HepG2 (cell line): ENCODE data around the gene BACH2. TPM values are rescaled to one million over a fixed set of nuclear protein-coding genes. Genes with fewer than 3 reads are reported as not detected.

ENCODE experiments used
- ATAC-seq: fragments of 200-7000 bp; cut with Tn5 transposase; 3 replicates; pipeline ENCODE4 v1.9.1; 2020; ENCODE audit warnings: mild to moderate bottlenecking, moderate library complexity
- BruUV-seq: library from RNA; stranded (reverse); fragments of 400-500 nt; replicated peaks from 2 replicates; lab custom pipeline; 2021; lab: Mats Ljungman, UMichigan
- CTCF ChIA-PET: fragments of 300-600 bp; formaldehyde crosslinking; extraction: SDS; loops from one replicate; lab custom pipeline; 2021; ENCODE audit warnings: low total read pairs, inconsistent platforms, low intra/inter-chr PET ratio; lab: Yijun Ruan, JAX
- POLR2A ChIA-PET: fragments of 350-600 bp; sonication (Branson Sonifier 250); formaldehyde crosslinking; loops from one replicate; lab custom pipeline; 2020; ENCODE audit warnings: antibody characterized with exemption, inconsistent platforms; lab: Yijun Ruan, JAX
- DNase-seq: peaks from one replicate; pipeline ENCODE4 v3.0.0-alpha.2; 2015; ENCODE audit warnings: low spot score
- FAIRE-seq: peaks from 3 replicates; lab custom pipeline; 2011; peaks lifted over from hg19 to GRCh38; lab: Jason Lieb, UNC
- H2AFZ ChIP-seq: one replicate; pipeline ENCODE4 v1.6.1; 2011; ENCODE audit warnings: low read length, inconsistent platforms
- H3K27ac ChIP-seq: fragments of 300-600 bp; 3 replicates; pipeline ENCODE4 v1.8.0; 2011; ENCODE audit warnings: mixed run types, mild to moderate bottlenecking, mixed read lengths, low read length, inconsistent platforms; ENCODE audit not compliant: insufficient read depth; ENCODE audit errors: extremely low read length
- H3K27me3 ChIP-seq, 2 experiments: fragments of 200-600 bp in 1 of 2; 2 replicates in 1 of 2; 3 replicates in 1 of 2; pipeline versions ENCODE4 v1.6.0 to v1.8.0; 2011; ENCODE audit warnings: low read length in 2 of 2, mild to moderate bottlenecking in 2 of 2, moderate library complexity in 2 of 2, inconsistent platforms in 1 of 2; ENCODE audit not compliant: insufficient read depth in 2 of 2, control insufficient read depth in 1 of 2
- H3K36me3 ChIP-seq, 2 experiments: fragments of 200-600 bp in 1 of 2; replicated peaks in 1 of 2; 2 replicates in 1 of 2; 3 replicates in 1 of 2; pipeline versions ENCODE4 v1.5.1 to v1.8.0; 2011; ENCODE audit warnings: low read length in 2 of 2, inconsistent platforms in 1 of 2; ENCODE audit not compliant: insufficient read depth in 2 of 2, control insufficient read depth in 1 of 2
- H3K4me1 ChIP-seq: 2 replicates; pipeline ENCODE4 v1.5.1; 2012; ENCODE audit warnings: low read length, inconsistent platforms; ENCODE audit not compliant: insufficient read depth
- H3K4me2 ChIP-seq: 2 replicates; pipeline ENCODE4 v1.6.0; 2011; ENCODE audit warnings: low read depth, low read length, inconsistent platforms
- H3K4me3 ChIP-seq, 3 experiments: fragments of 200-600 bp in 1 of 3; sonication (generic), shearing (Covaris generic) in 1 of 3; replicated peaks in 1 of 3; 2 replicates each; pipeline ENCODE4 v1.5.1; 2011 to 2016; ENCODE audit warnings: low read length in 3 of 3, inconsistent platforms in 2 of 3, low read depth in 2 of 3, mild to moderate bottlenecking in 2 of 3, control low read depth in 1 of 3, mixed read lengths in 1 of 3; ENCODE audit not compliant: insufficient read depth in 1 of 3
- H3K79me2 ChIP-seq: one replicate; pipeline ENCODE4 v1.6.1; 2011; ENCODE audit warnings: low read length, inconsistent platforms; ENCODE audit not compliant: insufficient read depth
- H3K9ac ChIP-seq: 2 replicates; pipeline ENCODE4 v1.6.0; 2011; ENCODE audit warnings: mild to moderate bottlenecking, low read depth, low read length, inconsistent platforms; ENCODE audit not compliant: insufficient read depth
- H3K9me3 ChIP-seq: 2 replicates; pipeline ENCODE4 v1.5.1; 2012; ENCODE audit warnings: mild to moderate bottlenecking, low read length
- H4K20me1 ChIP-seq: 2 replicates; pipeline ENCODE4 v1.6.0; 2011; ENCODE audit warnings: inconsistent platforms, mild to moderate bottlenecking, low read length, moderate library complexity; ENCODE audit not compliant: insufficient read depth
- BCL3 ChIP-seq: sonication (generic); formaldehyde crosslinking; IDR thresholded peaks from 2 replicates; pipeline ENCODE4 v1.5.1; 2020; ENCODE audit warnings: mild to moderate bottlenecking, missing genetic modification reagents, moderate library complexity
- ESRRA ChIP-seq: sonication (generic); formaldehyde crosslinking; IDR thresholded peaks from 2 replicates; pipeline ENCODE4 v1.5.1; 2020; ENCODE audit warnings: mild to moderate bottlenecking, low read depth, missing genetic modification reagents
- HNRNPL ChIP-seq: fragments of 200-400 bp; formaldehyde crosslinking; IDR thresholded peaks from 2 replicates; pipeline ENCODE4 v1.6.1; 2017; ENCODE audit warnings: mild to moderate bottlenecking, low read depth, low read length
- MED8 ChIP-seq: sonication (generic); formaldehyde crosslinking; IDR thresholded peaks from 2 replicates; pipeline ENCODE4 v1.8.1; 2023; ENCODE audit warnings: mild to moderate bottlenecking, missing genetic modification reagents; ENCODE audit not compliant: insufficient replicate concordance
- SNAI1 ChIP-seq: sonication (generic); formaldehyde crosslinking; IDR thresholded peaks from 2 replicates; pipeline ENCODE4 v1.5.0; 2020; ENCODE audit warnings: mild to moderate bottlenecking, missing genetic modification reagents, borderline replicate concordance
- ZNF318 ChIP-seq: sonication (generic); formaldehyde crosslinking; IDR thresholded peaks from 2 replicates; pipeline ENCODE4 v1.4.0; 2020; ENCODE audit warnings: mild to moderate bottlenecking, missing genetic modification reagents
- ZNF441 ChIP-seq: sonication (generic); formaldehyde crosslinking; IDR thresholded peaks from 2 replicates; pipeline ENCODE4 v1.7.0; 2021; ENCODE audit warnings: missing genetic modification reagents, borderline replicate concordance
- ZSCAN21 ChIP-seq: sonication (generic); formaldehyde crosslinking; IDR thresholded peaks from 2 replicates; pipeline ENCODE4 v1.8.0; 2022; ENCODE audit warnings: mild to moderate bottlenecking, missing genetic modification reagents, moderate library complexity, borderline replicate concordance
- WGBS: methylation state at CpG from one replicate; pipeline ENCODE4 v1.1.6; 2017; ENCODE audit warnings: low lambda C conversion rate; 5-methylcytosine and 5-hydroxymethylcytosine counted together
- in situ Hi-C: cut with HindIII; loops from 2 replicates; pipeline ENCODE4 v1.10.0; 2017; ENCODE audit warnings: low pct_unique_long_range_greater_than_20kb; ENCODE audit not compliant: extremely low pct_ligation_motif_present
- intact Hi-C: fragments of 100-400 bp; cut with micrococcal nuclease; formaldehyde crosslinking; loops from one replicate; pipeline ENCODE4 v1.10.0; 2022; ENCODE audit not compliant: unreplicated experiment
- polyA plus RNA-seq, 8 experiments: library from polyadenylated mRNA; depleted of rRNA in 3 of 8; stranded (reverse) in 7 of 8; unstranded in 1 of 8; fragments of >200 nt; fragmentation: Illumina TruSeq in 4 of 8; extraction: Trizol in 4 of 8; gene quantifications; 2 replicates each; pipeline versions ENCODE4 v1.2.1 to v1.2.3, GENCODE V29; 2011 to 2016; ENCODE audit warnings: low read depth in 4 of 8, missing spikeins in 1 of 8, mixed read lengths in 1 of 8; ENCODE audit not compliant: insufficient read depth in 1 of 8
- total RNA-seq, 5 experiments: library from RNA; depleted of rRNA; stranded (reverse); fragments of >200 nt; fragmentation: Illumina TruSeq; extraction: Trizol; gene quantifications; 2 replicates each; pipeline ENCODE4 v1.2.3, GENCODE V29; 2016; ENCODE audit warnings: low read depth in 1 of 5
- TF ChIP-seq, protein P1 (sequence below): sonication (generic); formaldehyde crosslinking; IDR thresholded peaks from 2 replicates; pipeline ENCODE4 v1.5.0; 2020; ENCODE audit warnings: missing genetic modification reagents, mild to moderate bottlenecking, borderline replicate concordance
- TF ChIP-seq, protein P2 (sequence below): sonication (generic); formaldehyde crosslinking; IDR thresholded peaks from 2 replicates; pipeline ENCODE4 v1.4.0; 2020; ENCODE audit warnings: missing genetic modification reagents
- TF ChIP-seq, protein P3 (sequence below): IDR thresholded peaks from 2 replicates; pipeline ENCODE4 v1.6.1; 2018; ENCODE audit warnings: missing genetic modification reagents

BACH2 gene
- total and polyA plus RNA-seq, 2 of the 13 experiments (the other 11 are each of a cell fraction or from before 2014, with no cell fraction given), result 0.01 TPM; not detected in 1

DNA sequence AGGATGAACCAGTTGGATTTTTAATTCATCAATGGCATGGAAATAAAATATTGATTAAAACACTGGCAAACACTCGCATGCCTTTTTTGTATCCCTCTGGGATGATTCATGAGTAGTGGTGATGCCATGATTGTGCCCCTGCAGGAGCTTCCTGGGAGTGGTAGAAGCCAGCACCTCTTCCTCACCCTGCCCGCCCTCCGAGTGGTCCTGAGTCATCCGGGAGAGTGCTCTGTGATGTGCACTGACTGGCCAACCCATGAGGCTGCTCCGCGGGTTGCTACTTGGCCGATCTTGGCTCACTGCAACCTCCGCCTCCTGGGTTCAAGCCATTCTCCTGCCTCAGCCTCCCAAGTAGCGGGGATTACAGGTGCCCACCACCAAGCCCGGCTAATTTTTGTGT lies 375.0 kb downstream of the BACH2 start:
- ATAC-seq (no peak; the same call in 2 of the 3 replicates), FAIRE-seq (no peak), DNase-seq (no peak)
- no peaks in the 10 kb centered on the region for H3K36me3 ChIP-seq
- H3K79me2 ChIP-seq, result no peaks in the 10 kb centered on the region
- no peak overlapping the region for H2AFZ ChIP-seq
- no peak overlapping the region for H3K9ac ChIP-seq
- CTCF ChIA-PET, result no interaction called here
- in situ Hi-C loops (no loop called here), intact Hi-C loops (loop anchor here (10.0 kb wide), 1 partner anchor 1273 kb away; no protein-coding TSS in a partner anchor)
- no peak overlapping the region for H3K4me2 ChIP-seq
- BruUV-seq, result no TSS peak
- H3K27ac ChIP-seq, result no peak overlapping the region
- no peak overlapping the region for H3K4me3 ChIP-seq
- H3K9me3 ChIP-seq, result no peaks in the 10 kb centered on the region
- peaks cover 5 to 34% of the 10 kb centered on the region in 2 experiments; a peak in 3 of 5 replicates for H3K27me3 ChIP-seq
- no peaks in the 10 kb centered on the region for H3K4me1 ChIP-seq
- H4K20me1 ChIP-seq, result no peaks in the 10 kb centered on the region
- WGBS, result 32% methylated on average over 6 of the region's 10 CpGs
- POLR2A ChIA-PET, result no interaction called here
- no peak for TF ChIP-seq ZNF318 (CRISPR knock-in tag)
- no peak for TF ChIP-seq ZNF441 (CRISPR knock-in tag)
- TF ChIP-seq HNRNPL, result no peak
- TF ChIP-seq MED8, result no peak
- TF ChIP-seq, protein P1, sequence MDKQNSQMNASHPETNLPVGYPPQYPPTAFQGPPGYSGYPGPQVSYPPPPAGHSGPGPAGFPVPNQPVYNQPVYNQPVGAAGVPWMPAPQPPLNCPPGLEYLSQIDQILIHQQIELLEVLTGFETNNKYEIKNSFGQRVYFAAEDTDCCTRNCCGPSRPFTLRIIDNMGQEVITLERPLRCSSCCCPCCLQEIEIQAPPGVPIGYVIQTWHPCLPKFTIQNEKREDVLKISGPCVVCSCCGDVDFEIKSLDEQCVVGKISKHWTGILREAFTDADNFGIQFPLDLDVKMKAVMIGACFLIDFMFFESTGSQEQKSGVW (CRISPR knock-in tag), result no peak
- no peak for TF ChIP-seq ESRRA
- TF ChIP-seq BCL3 (CRISPR knock-in tag), result no peak
- TF ChIP-seq ZSCAN21, result no peak
- TF ChIP-seq, protein P2, sequence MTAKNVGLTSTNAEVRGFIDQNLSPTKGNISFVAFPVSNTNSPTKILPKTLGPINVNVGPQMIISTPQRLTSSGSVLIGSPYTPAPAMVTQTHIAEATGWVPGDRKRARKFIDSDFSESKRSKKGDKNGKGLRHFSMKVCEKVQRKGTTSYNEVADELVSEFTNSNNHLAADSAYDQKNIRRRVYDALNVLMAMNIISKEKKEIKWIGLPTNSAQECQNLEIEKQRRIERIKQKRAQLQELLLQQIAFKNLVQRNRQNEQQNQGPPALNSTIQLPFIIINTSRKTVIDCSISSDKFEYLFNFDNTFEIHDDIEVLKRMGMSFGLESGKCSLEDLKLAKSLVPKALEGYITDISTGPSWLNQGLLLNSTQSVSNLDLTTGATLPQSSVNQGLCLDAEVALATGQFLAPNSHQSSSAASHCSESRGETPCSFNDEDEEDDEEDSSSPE, result no peak
- TF ChIP-seq SNAI1 (CRISPR knock-in tag), result no peak
- TF ChIP-seq, protein P3, sequence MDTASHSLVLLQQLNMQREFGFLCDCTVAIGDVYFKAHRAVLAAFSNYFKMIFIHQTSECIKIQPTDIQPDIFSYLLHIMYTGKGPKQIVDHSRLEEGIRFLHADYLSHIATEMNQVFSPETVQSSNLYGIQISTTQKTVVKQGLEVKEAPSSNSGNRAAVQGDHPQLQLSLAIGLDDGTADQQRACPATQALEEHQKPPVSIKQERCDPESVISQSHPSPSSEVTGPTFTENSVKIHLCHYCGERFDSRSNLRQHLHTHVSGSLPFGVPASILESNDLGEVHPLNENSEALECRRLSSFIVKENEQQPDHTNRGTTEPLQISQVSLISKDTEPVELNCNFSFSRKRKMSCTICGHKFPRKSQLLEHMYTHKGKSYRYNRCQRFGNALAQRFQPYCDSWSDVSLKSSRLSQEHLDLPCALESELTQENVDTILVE (CRISPR knock-in tag), result no peak
